A549 (cell line): ENCODE measurements around the gene SH3PXD2A.

ENCODE experiments used
- CBX2 ChIP-seq: fragments of 200-600 bp; sonication (generic); IDR thresholded peaks from 2 replicates; pipeline ENCODE4 v1.6.1; 2016; ENCODE audit warnings: low read depth, mild to moderate bottlenecking, borderline replicate concordance
- CHD4 ChIP-seq: fragments of 200-600 bp; sonication (generic); IDR thresholded peaks from 2 replicates; pipeline ENCODE4 v1.6.1; 2016; ENCODE audit warnings: antibody characterized with exemption, mild to moderate bottlenecking, borderline replicate concordance
- JUNB ChIP-seq: fragments of >200 bp; sonication (Bioruptor Twin); formaldehyde crosslinking; IDR thresholded peaks from 2 replicates; pipeline ENCODE4 v1.6.1; 2016
- MAX ChIP-seq: IDR thresholded peaks from 2 replicates; pipeline ENCODE4 v1.6.1; 2012
- RCOR1 ChIP-seq: fragments of 150-350 bp; IDR thresholded peaks from 2 replicates; pipeline ENCODE4 v1.6.1; 2014; ENCODE audit warnings: antibody characterized with exemption, low read length, low read depth
- REST ChIP-seq: fragments of 200-600 bp; sonication (generic); IDR thresholded peaks from 2 replicates; pipeline ENCODE4 v1.6.1; 2016; ENCODE audit warnings: antibody characterized with exemption, mild to moderate bottlenecking, moderate library complexity
- TP53 ChIP-seq: fragments of 250-450 bp; sonication (Bioruptor Pico); IDR thresholded peaks from 2 replicates; pipeline ENCODE4 v1.5.0; 2021; ENCODE audit warnings: mild to moderate bottlenecking, moderate library complexity
- TF ChIP-seq, protein P1 (sequence below): fragments of >200 bp; sonication (Bioruptor Twin); formaldehyde crosslinking; IDR thresholded peaks from 3 replicates; pipeline ENCODE4 v1.5.1; 2016

DNA sequence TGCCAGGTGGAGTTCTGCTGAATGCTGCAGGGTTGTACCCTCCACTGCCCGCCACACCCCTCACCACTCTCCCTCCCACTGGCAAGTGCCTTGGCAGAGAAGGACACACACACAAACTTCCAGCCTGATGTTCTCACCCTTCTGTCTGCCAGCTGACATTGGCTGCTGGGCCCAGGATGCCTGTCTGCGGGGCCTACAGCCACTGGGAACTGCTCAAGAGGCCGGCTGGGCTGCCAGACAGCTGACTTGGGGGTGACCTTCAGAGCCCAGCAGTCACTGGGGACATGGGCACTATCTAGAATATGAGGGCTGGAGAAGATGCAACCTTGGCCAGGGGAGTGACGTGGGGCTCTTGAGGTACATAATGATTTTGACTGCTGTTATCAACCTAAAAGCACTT lies 157.1 kb downstream of the SH3PXD2A start:
- TF ChIP-seq REST: no peak
- TF ChIP-seq MAX: no peak
- TF ChIP-seq TP53 (CRISPR knock-in tag): no peak
- TF ChIP-seq, protein P1, sequence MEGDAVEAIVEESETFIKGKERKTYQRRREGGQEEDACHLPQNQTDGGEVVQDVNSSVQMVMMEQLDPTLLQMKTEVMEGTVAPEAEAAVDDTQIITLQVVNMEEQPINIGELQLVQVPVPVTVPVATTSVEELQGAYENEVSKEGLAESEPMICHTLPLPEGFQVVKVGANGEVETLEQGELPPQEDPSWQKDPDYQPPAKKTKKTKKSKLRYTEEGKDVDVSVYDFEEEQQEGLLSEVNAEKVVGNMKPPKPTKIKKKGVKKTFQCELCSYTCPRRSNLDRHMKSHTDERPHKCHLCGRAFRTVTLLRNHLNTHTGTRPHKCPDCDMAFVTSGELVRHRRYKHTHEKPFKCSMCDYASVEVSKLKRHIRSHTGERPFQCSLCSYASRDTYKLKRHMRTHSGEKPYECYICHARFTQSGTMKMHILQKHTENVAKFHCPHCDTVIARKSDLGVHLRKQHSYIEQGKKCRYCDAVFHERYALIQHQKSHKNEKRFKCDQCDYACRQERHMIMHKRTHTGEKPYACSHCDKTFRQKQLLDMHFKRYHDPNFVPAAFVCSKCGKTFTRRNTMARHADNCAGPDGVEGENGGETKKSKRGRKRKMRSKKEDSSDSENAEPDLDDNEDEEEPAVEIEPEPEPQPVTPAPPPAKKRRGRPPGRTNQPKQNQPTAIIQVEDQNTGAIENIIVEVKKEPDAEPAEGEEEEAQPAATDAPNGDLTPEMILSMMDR: no peak
- no peak for TF ChIP-seq CHD4
- TF ChIP-seq RCOR1: no peak
- no peak for TF ChIP-seq JUNB
- TF ChIP-seq CBX2: no peak
